K562 (cell line): ENCODE results near the gene C1orf116. TPM values are rescaled to one million over a fixed set of nuclear protein-coding genes. Genes with fewer than 3 reads are reported as not detected.

Source experiments
- ADNP ChIP-seq: fragments of 200-800 bp; sonication (Bioruptor generic); IDR thresholded peaks from 2 replicates; pipeline ENCODE4 v1.6.1; 2016; ENCODE audit warnings: missing genetic modification characterization, missing compliant biosample characterization
- BRD9 ChIP-seq: fragments of 450-650 bp; IDR thresholded peaks from 2 replicates; pipeline ENCODE4 v1.6.1; 2018; ENCODE audit warnings: low read depth; ENCODE audit not compliant: partially characterized antibody
- CBX5 ChIP-seq: IDR thresholded peaks from 2 replicates; pipeline ENCODE4 v1.6.1; 2014; ENCODE audit warnings: low read depth, borderline replicate concordance
- DEAF1 ChIP-seq: fragments of 450-650 bp; formaldehyde crosslinking; IDR thresholded peaks from 2 replicates; pipeline ENCODE4 v1.4.0; 2020; ENCODE audit warnings: mild to moderate bottlenecking, moderate library complexity
- DPF2 ChIP-seq: fragments of 450-650 bp; IDR thresholded peaks from 2 replicates; pipeline ENCODE4 v1.6.1; 2016
- ERF ChIP-seq: fragments of 450-650 bp; formaldehyde crosslinking; IDR thresholded peaks from 2 replicates; pipeline ENCODE4 v1.4.0; 2020; ENCODE audit warnings: mild to moderate bottlenecking, mixed read lengths
- ETV5 ChIP-seq: sonication (generic); formaldehyde crosslinking; IDR thresholded peaks from 2 replicates; pipeline ENCODE4 v1.4.0; 2020; ENCODE audit warnings: low read depth, mild to moderate bottlenecking, missing genetic modification reagents
- FUS ChIP-seq: fragments of 200-400 bp; formaldehyde crosslinking; optimal IDR thresholded peaks from 2 replicates; pipeline ENCODE3; 2017; ENCODE audit warnings: low read depth, low read length
- HNRNPUL1 ChIP-seq: fragments of 200-400 bp; formaldehyde crosslinking; IDR thresholded peaks from 2 replicates; pipeline ENCODE4 v1.6.1; 2017; ENCODE audit warnings: low read length
- MAZ ChIP-seq, 2 experiments: fragments of 450-650 bp in 1 of 2; sonication (generic) in 1 of 2; formaldehyde crosslinking; IDR thresholded peaks in 1 of 2; conservative IDR thresholded peaks in 1 of 2; 2 replicates each; pipeline versions ENCODE4 v1.4.0 to v1.5.0; 2020; ENCODE audit warnings: mild to moderate bottlenecking in 1 of 2, missing genetic modification reagents in 1 of 2
- MCM3 ChIP-seq: fragments of 450-650 bp; IDR thresholded peaks from 2 replicates; pipeline ENCODE4 v1.6.1; 2016
- MCM7 ChIP-seq, 2 experiments: fragments of 450-650 bp; IDR thresholded peaks; 2 replicates each; pipeline ENCODE4 v1.6.1; 2016 to 2018
- MEIS2 ChIP-seq: fragments of 450-650 bp; IDR thresholded peaks from 2 replicates; pipeline ENCODE4 v1.6.1; 2014; ENCODE audit warnings: mild to moderate bottlenecking; ENCODE audit not compliant: partially characterized antibody
- RBBP5 ChIP-seq: fragments of 200-600 bp; sonication (generic); IDR thresholded peaks from 2 replicates; pipeline ENCODE4 v1.6.1; 2012; ENCODE audit warnings: borderline replicate concordance, mild to moderate bottlenecking, low read length, control low read depth, inconsistent platforms; ENCODE audit not compliant: insufficient read depth, poor library complexity, severe bottlenecking
- TCF15 ChIP-seq: fragments of 250-450 bp; sonication (Bioruptor Pico); IDR thresholded peaks from 2 replicates; pipeline ENCODE4 v1.8.0; 2022; ENCODE audit warnings: moderate library complexity, mild to moderate bottlenecking, inconsistent platforms
- ZBTB43 ChIP-seq: sonication (generic); formaldehyde crosslinking; IDR thresholded peaks from 2 replicates; pipeline ENCODE4 v1.8.0; 2023; ENCODE audit warnings: mild to moderate bottlenecking, missing genetic modification reagents
- ZC3H11A ChIP-seq: IDR thresholded peaks from 2 replicates; pipeline ENCODE4 v1.6.1; 2012; ENCODE audit warnings: low read depth, low read length, improper control_type of control experiment
- ZNF449 ChIP-seq: fragments of 250-450 bp; sonication (Bioruptor Pico); IDR thresholded peaks from 2 replicates; pipeline ENCODE4 v1.8.0; 2022; ENCODE audit warnings: moderate library complexity, mild to moderate bottlenecking, inconsistent platforms
- polyA plus RNA-seq, 8 experiments: library from polyadenylated mRNA; depleted of rRNA in 4 of 8; stranded (reverse) in 5 of 8; unstranded in 3 of 8; fragments of >200 nt; fragmentation: Nextera tagmentation in 2 of 8; fragmentation: Illumina TruSeq in 1 of 8; extraction: Ambion mirVana in 2 of 8; extraction: Trizol in 1 of 8; gene quantifications; 2 replicates each; pipeline versions ENCODE4 v1.2.1 to v1.2.3, GENCODE V29; 2011 to 2014; ENCODE audit warnings: inconsistent platforms in 1 of 8, missing spikeins in 1 of 8
- total RNA-seq, 7 experiments: library from RNA; depleted of rRNA in 6 of 7; stranded (reverse); fragments of >200 nt in 6 of 7; fragmentation: Illumina TruSeq in 2 of 7; extraction: Trizol in 2 of 7; gene quantifications; 2 replicates each; pipeline versions ENCODE4 v1.2.1 to v1.2.3, GENCODE V29; 2011 to 2021; ENCODE audit warnings: low replicate concordance in 1 of 7

Gene C1orf116
- total and polyA plus RNA-seq, 9 of the 15 experiments (the other 6 are each of a cell fraction or from before 2014, with no cell fraction given) = 0.62 to 3.0 (median 0.95) TPM

- TF ChIP-seq DEAF1 (CRISPR knock-in tag) (peak; percentile 42), FUS (no peak), MCM3 (no peak), DPF2 (no peak; the same call in 1 of the 2 replicates), ADNP (tag) (no peak), ZBTB43 (CRISPR knock-in tag) (no peak), MCM7 (IDR thresholded peaks at IDR 0.05) (no peak), ZC3H11A (no peak), MEIS2 (no peak), BRD9 (peak; percentile 20), HNRNPUL1 (no peak), CBX5 (no peak), RBBP5 (no peak), ZNF449 (CRISPR knock-in tag) (no peak), TCF15 (no peak), MAZ (CRISPR knock-in tag; conservative IDR thresholded peaks at IDR 0.05 in 1 of 2, IDR thresholded peaks at IDR 0.05 in 1 of 2) (no peak), ERF (CRISPR knock-in tag) (no peak), ETV5 (CRISPR knock-in tag) (0 out of 2 replicates have a peak, but pooled peaks have one; percentile 17)
Measured at GRCh38 chr1:207004931-207005830, 27.4 kb downstream of the C1orf116 start (continued).
